WTC11 (cell line): ENCODE results near the gene RBM20. TPM values are rescaled to one million over a fixed set of nuclear protein-coding genes. Genes with fewer than 3 reads are reported as not detected.

Experiments
- ATAC-seq: fragments of 200-7000 bp; cut with Tn5 transposase; 2 replicates; pipeline ENCODE4 v1.10.0; 2021; ENCODE audit warnings: mild to moderate bottlenecking, moderate library complexity
- CTCF ChIA-PET: fragments of 300-600 bp; sonication (Branson Sonifier 250); formaldehyde crosslinking; loops from one replicate; lab custom pipeline; 2021; ENCODE audit warnings: antibody characterized with exemption; lab: Charles Lee
- POLR2A ChIA-PET: fragments of 350-600 bp; sonication (Branson Sonifier 250); formaldehyde crosslinking; loops from one replicate; lab custom pipeline; 2021; ENCODE audit warnings: antibody characterized with exemption; lab: Charles Lee
- DNase-seq: peaks from one replicate; pipeline ENCODE4 v3.0.0; 2021; ENCODE audit warnings: low spot score
- H3K27ac Mint-ChIP-seq: 2 replicates; pipeline ENCODE4 v1.8.0; 2021; ENCODE audit warnings: mixed read lengths
- H3K27me3 Mint-ChIP-seq: 2 replicates; pipeline ENCODE4 v1.8.0; 2021; ENCODE audit warnings: low read depth, mild to moderate bottlenecking, moderate library complexity, mixed read lengths
- H3K36me3 Mint-ChIP-seq: 2 replicates; pipeline ENCODE4 v1.8.0; 2021; ENCODE audit warnings: mixed read lengths
- H3K4me1 Mint-ChIP-seq: 2 replicates; pipeline ENCODE4 v1.8.0; 2022; ENCODE audit warnings: mixed read lengths
- H3K4me3 Mint-ChIP-seq: 2 replicates; pipeline ENCODE4 v1.8.0; 2021; ENCODE audit warnings: mild to moderate bottlenecking, moderate library complexity, mixed read lengths
- H3K9me3 Mint-ChIP-seq: 2 replicates; pipeline ENCODE4 v1.8.0; 2021; ENCODE audit warnings: mixed read lengths
- ATF1 ChIP-seq: sonication (generic); formaldehyde crosslinking; IDR thresholded peaks from 2 replicates; pipeline ENCODE4 v1.8.1; 2023; ENCODE audit warnings: mild to moderate bottlenecking, moderate library complexity, missing genetic modification reagents
- CBFB ChIP-seq: sonication (generic); formaldehyde crosslinking; IDR thresholded peaks from 2 replicates; pipeline ENCODE4 v1.8.1; 2022; ENCODE audit warnings: mild to moderate bottlenecking, low read depth, missing genetic modification reagents
- CREB1 ChIP-seq: sonication (generic); formaldehyde crosslinking; IDR thresholded peaks from 2 replicates; pipeline ENCODE4 v1.8.0; 2023; ENCODE audit warnings: mild to moderate bottlenecking, missing genetic modification reagents
- E2F5 ChIP-seq: sonication (generic); formaldehyde crosslinking; IDR thresholded peaks from 2 replicates; pipeline ENCODE4 v1.8.1; 2022; ENCODE audit warnings: mild to moderate bottlenecking, moderate library complexity, missing genetic modification reagents
- FOXP1 ChIP-seq: sonication (generic); formaldehyde crosslinking; IDR thresholded peaks from 2 replicates; pipeline ENCODE4 v1.8.0; 2022; ENCODE audit warnings: missing genetic modification reagents, mild to moderate bottlenecking, moderate library complexity, borderline replicate concordance
- GABPB1 ChIP-seq: sonication (generic); formaldehyde crosslinking; IDR thresholded peaks from 2 replicates; pipeline ENCODE4 v1.8.1; 2023; ENCODE audit warnings: mild to moderate bottlenecking, missing genetic modification reagents
- HMGA2 ChIP-seq: fragments of 250-450 bp; sonication (Bioruptor Pico); IDR thresholded peaks from 2 replicates; pipeline ENCODE4 v1.4.0; 2021; ENCODE audit warnings: mild to moderate bottlenecking, moderate library complexity
- KAT7 ChIP-seq: sonication (generic); formaldehyde crosslinking; IDR thresholded peaks from 2 replicates; pipeline ENCODE4 v1.8.1; 2023; ENCODE audit warnings: missing genetic modification reagents, mild to moderate bottlenecking, borderline replicate concordance
- NR1H2 ChIP-seq: sonication (generic); formaldehyde crosslinking; IDR thresholded peaks from 2 replicates; pipeline ENCODE4 v1.9.0; 2021; ENCODE audit warnings: mild to moderate bottlenecking, moderate library complexity, missing genetic modification reagents
- NR2C2 ChIP-seq: sonication (generic); formaldehyde crosslinking; IDR thresholded peaks from 2 replicates; pipeline ENCODE4 v1.8.0; 2022; ENCODE audit warnings: mild to moderate bottlenecking, missing genetic modification reagents
- OVOL2 ChIP-seq: fragments of 250-450 bp; sonication (Bioruptor Pico); IDR thresholded peaks from 2 replicates; pipeline ENCODE4 v1.9.0; 2021; ENCODE audit warnings: mild to moderate bottlenecking, borderline replicate concordance
- SP1 ChIP-seq: sonication (generic); formaldehyde crosslinking; conservative IDR thresholded peaks from 2 replicates; pipeline ENCODE4 v1.8.1; 2022; ENCODE audit warnings: missing genetic modification reagents
- TP53 ChIP-seq: sonication (generic); formaldehyde crosslinking; IDR thresholded peaks from 2 replicates; pipeline ENCODE4 v1.8.1; 2023; ENCODE audit warnings: mild to moderate bottlenecking, missing genetic modification reagents
- ZNF317 ChIP-seq: sonication (generic); formaldehyde crosslinking; IDR thresholded peaks from 2 replicates; pipeline ENCODE4 v1.8.1; 2023; ENCODE audit warnings: low read depth, mild to moderate bottlenecking, moderate library complexity, missing genetic modification reagents, borderline replicate concordance
- total RNA-seq: library from RNA; stranded (reverse); gene quantifications from 3 replicates; pipeline ENCODE4 v1.2.3, GENCODE V29; 2021
- TF ChIP-seq, protein P1 (sequence below): sonication (generic); formaldehyde crosslinking; IDR thresholded peaks from 2 replicates; pipeline ENCODE4 v1.8.0; 2023; ENCODE audit warnings: mild to moderate bottlenecking, missing genetic modification reagents
- TF ChIP-seq, protein P2 (sequence below): sonication (generic); formaldehyde crosslinking; IDR thresholded peaks from 2 replicates; pipeline ENCODE4 v1.8.0; 2022; ENCODE audit warnings: mild to moderate bottlenecking, missing genetic modification reagents
- TF ChIP-seq, protein P3 (sequence below): fragments of 250-450 bp; sonication (Bioruptor Pico); IDR thresholded peaks from 2 replicates; pipeline ENCODE4 v1.9.0; 2021; ENCODE audit warnings: mild to moderate bottlenecking, borderline replicate concordance
- TF ChIP-seq, protein P4 (sequence below): sonication (generic); formaldehyde crosslinking; IDR thresholded peaks from 2 replicates; pipeline ENCODE4 v1.8.1; 2023; ENCODE audit warnings: mild to moderate bottlenecking, missing genetic modification reagents, moderate library complexity

RBM20 gene
- total RNA-seq, 1 experiment from 2014 or later, result 0.52 TPM

DNA sequence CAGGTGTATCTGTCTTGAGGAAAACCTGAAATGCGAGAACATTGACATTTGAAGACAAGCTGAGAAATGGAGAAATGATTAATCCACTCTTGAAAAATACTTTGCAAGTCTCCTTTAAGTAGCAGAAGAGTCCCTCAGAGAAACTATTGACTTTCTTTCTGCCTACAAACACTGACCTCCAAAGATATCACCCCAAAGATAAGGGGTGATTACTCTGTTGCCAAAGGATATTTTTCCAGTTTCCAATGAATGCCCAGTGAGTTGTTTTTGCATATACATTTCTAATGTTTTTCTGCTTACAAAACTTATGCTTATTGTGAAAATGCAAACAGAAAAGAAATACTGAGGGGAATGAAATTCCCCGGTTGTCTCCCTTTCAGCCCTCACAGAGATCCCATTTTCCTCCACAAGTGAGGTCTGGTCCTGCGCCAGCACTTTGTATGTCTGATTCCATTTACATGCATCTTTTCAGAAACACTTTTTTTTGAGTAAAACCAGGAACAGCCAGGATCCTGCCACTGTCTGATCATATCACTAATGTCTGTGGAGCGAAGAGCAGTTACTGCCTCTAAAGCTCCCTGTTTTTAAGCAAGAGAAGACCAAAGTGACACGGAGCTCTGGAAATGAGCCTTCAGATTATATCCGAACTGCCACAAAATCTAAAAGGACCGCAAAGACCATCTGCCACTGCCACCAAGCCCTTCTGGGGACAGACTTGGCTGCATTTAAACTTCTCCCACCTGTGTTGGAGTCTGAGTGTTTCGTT, 144.7 kb downstream of the RBM20 start:
- H3K9me3 Mint-ChIP-seq, result no peaks in the 10 kb centered on the region
- ChIA-PET CTCF (interaction anchor here (1.0 kb wide), 1 partner anchor 15 kb away, joined by 3 read pairs; no protein-coding TSS in a partner anchor), POLR2A (interaction anchor here (0.8 kb wide), 1 partner anchor 75 kb away, joined by 3 read pairs; no protein-coding TSS in a partner anchor)
- DNase-seq (no peak), ATAC-seq (no peak)
- peaks cover 8% of the 10 kb centered on the region for H3K4me1 Mint-ChIP-seq
- H3K36me3 Mint-ChIP-seq, result no peaks in the 10 kb centered on the region
- no peak overlapping the region for H3K27ac Mint-ChIP-seq
- no peaks in the 10 kb centered on the region for H3K27me3 Mint-ChIP-seq
- TF ChIP-seq HMGA2, result no peak
- no peak for TF ChIP-seq NR1H2
- TF ChIP-seq ATF1 (CRISPR knock-in tag), result no peak
- TF ChIP-seq, protein P1, sequence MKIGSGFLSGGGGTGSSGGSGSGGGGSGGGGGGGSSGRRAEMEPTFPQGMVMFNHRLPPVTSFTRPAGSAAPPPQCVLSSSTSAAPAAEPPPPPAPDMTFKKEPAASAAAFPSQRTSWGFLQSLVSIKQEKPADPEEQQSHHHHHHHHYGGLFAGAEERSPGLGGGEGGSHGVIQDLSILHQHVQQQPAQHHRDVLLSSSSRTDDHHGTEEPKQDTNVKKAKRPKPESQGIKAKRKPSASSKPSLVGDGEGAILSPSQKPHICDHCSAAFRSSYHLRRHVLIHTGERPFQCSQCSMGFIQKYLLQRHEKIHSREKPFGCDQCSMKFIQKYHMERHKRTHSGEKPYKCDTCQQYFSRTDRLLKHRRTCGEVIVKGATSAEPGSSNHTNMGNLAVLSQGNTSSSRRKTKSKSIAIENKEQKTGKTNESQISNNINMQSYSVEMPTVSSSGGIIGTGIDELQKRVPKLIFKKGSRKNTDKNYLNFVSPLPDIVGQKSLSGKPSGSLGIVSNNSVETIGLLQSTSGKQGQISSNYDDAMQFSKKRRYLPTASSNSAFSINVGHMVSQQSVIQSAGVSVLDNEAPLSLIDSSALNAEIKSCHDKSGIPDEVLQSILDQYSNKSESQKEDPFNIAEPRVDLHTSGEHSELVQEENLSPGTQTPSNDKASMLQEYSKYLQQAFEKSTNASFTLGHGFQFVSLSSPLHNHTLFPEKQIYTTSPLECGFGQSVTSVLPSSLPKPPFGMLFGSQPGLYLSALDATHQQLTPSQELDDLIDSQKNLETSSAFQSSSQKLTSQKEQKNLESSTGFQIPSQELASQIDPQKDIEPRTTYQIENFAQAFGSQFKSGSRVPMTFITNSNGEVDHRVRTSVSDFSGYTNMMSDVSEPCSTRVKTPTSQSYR (CRISPR knock-in tag), result no peak
- TF ChIP-seq GABPB1 (CRISPR knock-in tag), result no peak
- no peak for TF ChIP-seq CREB1
- TF ChIP-seq TP53, result no peak
- no peak for TF ChIP-seq NR2C2 (CRISPR knock-in tag)
- no peak for TF ChIP-seq FOXP1 (CRISPR knock-in tag)
- TF ChIP-seq, protein P2, sequence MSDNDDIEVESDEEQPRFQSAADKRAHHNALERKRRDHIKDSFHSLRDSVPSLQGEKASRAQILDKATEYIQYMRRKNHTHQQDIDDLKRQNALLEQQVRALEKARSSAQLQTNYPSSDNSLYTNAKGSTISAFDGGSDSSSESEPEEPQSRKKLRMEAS, result no peak
- TF ChIP-seq CBFB (CRISPR knock-in tag), result no peak
- TF ChIP-seq OVOL2 (CRISPR knock-in tag), result no peak
- TF ChIP-seq ZNF317 (CRISPR knock-in tag), result no peak
- no peak for TF ChIP-seq E2F5 (CRISPR knock-in tag)
- no peak for TF ChIP-seq SP1 (CRISPR knock-in tag)
- no peak for TF ChIP-seq KAT7 (CRISPR knock-in tag)
- TF ChIP-seq, protein P3, sequence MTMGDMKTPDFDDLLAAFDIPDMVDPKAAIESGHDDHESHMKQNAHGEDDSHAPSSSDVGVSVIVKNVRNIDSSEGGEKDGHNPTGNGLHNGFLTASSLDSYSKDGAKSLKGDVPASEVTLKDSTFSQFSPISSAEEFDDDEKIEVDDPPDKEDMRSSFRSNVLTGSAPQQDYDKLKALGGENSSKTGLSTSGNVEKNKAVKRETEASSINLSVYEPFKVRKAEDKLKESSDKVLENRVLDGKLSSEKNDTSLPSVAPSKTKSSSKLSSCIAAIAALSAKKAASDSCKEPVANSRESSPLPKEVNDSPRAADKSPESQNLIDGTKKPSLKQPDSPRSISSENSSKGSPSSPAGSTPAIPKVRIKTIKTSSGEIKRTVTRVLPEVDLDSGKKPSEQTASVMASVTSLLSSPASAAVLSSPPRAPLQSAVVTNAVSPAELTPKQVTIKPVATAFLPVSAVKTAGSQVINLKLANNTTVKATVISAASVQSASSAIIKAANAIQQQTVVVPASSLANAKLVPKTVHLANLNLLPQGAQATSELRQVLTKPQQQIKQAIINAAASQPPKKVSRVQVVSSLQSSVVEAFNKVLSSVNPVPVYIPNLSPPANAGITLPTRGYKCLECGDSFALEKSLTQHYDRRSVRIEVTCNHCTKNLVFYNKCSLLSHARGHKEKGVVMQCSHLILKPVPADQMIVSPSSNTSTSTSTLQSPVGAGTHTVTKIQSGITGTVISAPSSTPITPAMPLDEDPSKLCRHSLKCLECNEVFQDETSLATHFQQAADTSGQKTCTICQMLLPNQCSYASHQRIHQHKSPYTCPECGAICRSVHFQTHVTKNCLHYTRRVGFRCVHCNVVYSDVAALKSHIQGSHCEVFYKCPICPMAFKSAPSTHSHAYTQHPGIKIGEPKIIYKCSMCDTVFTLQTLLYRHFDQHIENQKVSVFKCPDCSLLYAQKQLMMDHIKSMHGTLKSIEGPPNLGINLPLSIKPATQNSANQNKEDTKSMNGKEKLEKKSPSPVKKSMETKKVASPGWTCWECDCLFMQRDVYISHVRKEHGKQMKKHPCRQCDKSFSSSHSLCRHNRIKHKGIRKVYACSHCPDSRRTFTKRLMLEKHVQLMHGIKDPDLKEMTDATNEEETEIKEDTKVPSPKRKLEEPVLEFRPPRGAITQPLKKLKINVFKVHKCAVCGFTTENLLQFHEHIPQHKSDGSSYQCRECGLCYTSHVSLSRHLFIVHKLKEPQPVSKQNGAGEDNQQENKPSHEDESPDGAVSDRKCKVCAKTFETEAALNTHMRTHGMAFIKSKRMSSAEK, result no peak
- TF ChIP-seq, protein P4, sequence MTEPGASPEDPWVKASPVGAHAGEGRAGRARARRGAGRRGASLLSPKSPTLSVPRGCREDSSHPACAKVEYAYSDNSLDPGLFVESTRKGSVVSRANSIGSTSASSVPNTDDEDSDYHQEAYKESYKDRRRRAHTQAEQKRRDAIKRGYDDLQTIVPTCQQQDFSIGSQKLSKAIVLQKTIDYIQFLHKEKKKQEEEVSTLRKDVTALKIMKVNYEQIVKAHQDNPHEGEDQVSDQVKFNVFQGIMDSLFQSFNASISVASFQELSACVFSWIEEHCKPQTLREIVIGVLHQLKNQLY (CRISPR knock-in tag), result no peak
- no peak overlapping the region for H3K4me3 Mint-ChIP-seq
